HL-60 (cell line): Measurements from ENCODE around the gene FGR.

ENCODE experiments used
- DNase-seq, 2 experiments: peaks; one replicate each; pipeline ENCODE4 v3.0.0-alpha.2; 2010 to 2020; ENCODE audit warnings: low read depth in 1 of 2, low spot score in 1 of 2
- H3K27ac ChIP-seq: fragments of 250-450 bp; sonication (Bioruptor Pico); replicated peaks from 2 replicates; pipeline ENCODE4 v1.5.1; 2020; ENCODE audit warnings: mild to moderate bottlenecking, moderate library complexity
- H3K27me3 ChIP-seq: fragments of 250-450 bp; sonication (Bioruptor Pico); 2 replicates; pipeline ENCODE4 v1.5.1; 2021; ENCODE audit warnings: mild to moderate bottlenecking, moderate library complexity; ENCODE audit not compliant: insufficient read depth, poor library complexity, severe bottlenecking
- H3K4me3 ChIP-seq: replicated peaks from 2 replicates; pipeline ENCODE4 v1.5.1; 2011; ENCODE audit warnings: mild to moderate bottlenecking, control low read depth, low read length; ENCODE audit not compliant: insufficient read depth
- CTCF ChIP-seq: IDR thresholded peaks from one replicate; pipeline ENCODE4 v1.5.1; 2011; ENCODE audit warnings: low read length, control low read depth, inconsistent platforms; ENCODE audit not compliant: insufficient read depth
- GABPA ChIP-seq: IDR thresholded peaks from 2 replicates; pipeline ENCODE4 v1.6.1; 2012; ENCODE audit warnings: low read depth
- POLR2AphosphoS5 ChIP-seq: IDR thresholded peaks from 2 replicates; pipeline ENCODE4 v1.6.1; 2012; ENCODE audit warnings: low read depth
- REST ChIP-seq: IDR thresholded peaks from 2 replicates; pipeline ENCODE4 v1.6.1; 2012; ENCODE audit warnings: low read depth; ENCODE audit not compliant: insufficient replicate concordance
- SPI1 ChIP-seq: IDR thresholded peaks from 2 replicates; pipeline ENCODE4 v1.6.1; 2012; ENCODE audit warnings: low read depth, mild to moderate bottlenecking, borderline replicate concordance

Gene FGR

GRCh38 chr1:27564710-27565649, 70.0 kb downstream of the FGR start:
- Histone ChIP-seq H3K27ac (no peak overlapping the region), H3K27me3 (no peaks in the 10 kb centered on the region), H3K4me3 (no peak overlapping the region)
- no peak for DNase-seq
- TF ChIP-seq SPI1 (no peak), POLR2AphosphoS5 (no peak), GABPA (no peak), REST (no peak), CTCF (no peak)

GRCh38 chr1:27563591-27564471, 71.2 kb downstream of the FGR start:
- Histone ChIP-seq H3K27ac (peak overlapping the region; percentile 4), H3K4me3 (no peak overlapping the region), H3K27me3 (no peaks in the 10 kb centered on the region)
- peak; percentile 54 to 88 for DNase-seq
- TF ChIP-seq POLR2AphosphoS5 (no peak), SPI1 (peak; percentile 20; the same call in 1 of the 2 replicates), CTCF (no peak), REST (no peak)

GRCh38 chr1:27563341-27563590, 71.7 kb downstream of the FGR start:
- TF ChIP-seq REST = no peak
- no peak for TF ChIP-seq POLR2AphosphoS5
- TF ChIP-seq GABPA = no peak
- TF ChIP-seq CTCF = no peak
- no peak for TF ChIP-seq SPI1
- Histone ChIP-seq H3K27me3 (no peaks in the 10 kb centered on the region), H3K27ac (no peak overlapping the region), H3K4me3 (no peak overlapping the region)
- no peak for DNase-seq
